ENCODE data around the gene SOAT2.

DNA sequence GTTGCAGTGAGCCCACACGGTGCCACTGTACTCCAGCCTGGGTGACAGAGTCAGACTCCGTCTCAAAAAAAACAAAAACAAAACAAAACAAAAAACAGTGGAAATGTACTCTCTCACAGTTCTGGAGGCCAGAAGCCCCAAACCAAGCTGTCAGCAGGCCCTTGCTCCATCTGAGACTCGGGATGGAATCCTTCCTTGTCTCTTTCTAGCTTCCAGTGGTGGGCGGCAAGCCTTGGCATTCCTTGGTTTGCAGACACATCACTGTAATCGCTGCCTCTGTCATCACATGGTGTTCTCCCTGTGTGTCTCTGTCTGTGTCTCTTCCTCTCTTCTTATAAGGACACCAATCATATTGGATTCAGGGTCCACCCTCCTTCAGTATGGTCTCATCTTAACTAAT lies 47.0 kb upstream of the SOAT2 start:
- TF ChIP-seq MYC (IDR thresholded peaks at IDR 0.05; ENCODE audit: low read depth, low read length) (no peak), POLR2A (IDR thresholded peaks at IDR 0.05; ENCODE audit: low read depth, low read length) (no peak)

All from endothelial cell of umbilical vein (primary cell).